ENCODE measurements around the gene FGR. TPM values are rescaled to one million over a fixed set of nuclear protein-coding genes. Genes with fewer than 3 reads are reported as not detected.

FGR gene
- total RNA-seq, 1 experiment from 2014 or later = not detected

DNA sequence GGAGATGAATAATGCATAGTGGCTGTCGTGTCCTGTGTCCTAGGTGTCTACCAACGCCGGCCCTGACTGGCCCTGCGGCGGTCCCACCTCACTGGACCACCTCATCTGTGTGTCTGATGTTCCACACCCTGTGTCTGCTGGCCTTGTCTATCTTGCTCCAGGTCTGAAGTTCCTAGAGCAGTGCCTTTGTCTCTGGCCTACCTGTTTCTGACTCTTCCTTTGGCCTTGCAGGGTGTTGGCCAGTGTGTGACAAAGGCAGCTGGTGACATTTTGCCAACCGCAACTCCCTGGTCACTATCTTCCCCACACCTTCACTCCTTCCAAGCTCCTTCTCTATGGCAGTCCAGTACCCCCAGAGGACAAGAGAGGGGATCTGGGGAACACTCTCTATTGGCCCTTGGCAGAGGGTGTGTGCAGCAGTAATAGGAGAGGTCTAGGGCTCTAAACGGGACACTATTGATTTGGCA is 29.7 kb downstream of the FGR start:
- Histone ChIP-seq H3K36me3 (ENCODE audit: control insufficient read depth in 1 of 2, insufficient read depth in 2 of 2, low read length in 2 of 2) (no peaks in the 10 kb centered on the region), H3K27ac (ENCODE audit: low read depth, low read length) (peak overlapping the region; percentile 21; the same call in 1 of the 2 replicates), H3K4me1 (ENCODE audit: control insufficient read depth in 1 of 2, insufficient read depth in 2 of 2, low read length in 2 of 2) (peaks cover 26 to 59% of the 10 kb centered on the region in 2 experiments), H3K9me3 (ENCODE audit: control insufficient read depth in 1 of 2, insufficient read depth in 1 of 2, low read depth in 1 of 2, low read length in 2 of 2) (no peaks in the 10 kb centered on the region), H3K9ac (ENCODE audit: low read length) (no peak overlapping the region), H3K4me3 (replicated peaks in 1 of 2; ENCODE audit: low read depth in 1 of 2, low read length in 2 of 2) (no peak overlapping the region), H3K79me2 (ENCODE audit: insufficient read depth, low read length) (peaks cover 29% of the 10 kb centered on the region), H2AFZ (ENCODE audit: low read depth, low read length, poor library complexity, severe bottlenecking) (no peak overlapping the region), H4K20me1 (ENCODE audit: insufficient read depth) (peaks cover 5% of the 10 kb centered on the region; the same call in 1 of the 2 replicates), H3K4me2 (ENCODE audit: low read length) (no peak overlapping the region), H3K27me3 (ENCODE audit: insufficient read depth, low read length) (no peaks in the 10 kb centered on the region), H3K9me2 (ENCODE audit: insufficient read depth) (no peaks in the 10 kb centered on the region)
- TF ChIP-seq CBX3 (IDR thresholded peaks at IDR 0.05; ENCODE audit: low read depth) (no peak), JUND (IDR thresholded peaks at IDR 0.05) (no peak), EZH2phosphoT487 (IDR thresholded peaks at IDR 0.05; ENCODE audit: borderline replicate concordance) (no peak)
- ChIA-PET CTCF (interaction anchor here (0.9 to 7.2 kb wide), 8 partner anchors 37 to 308 kb away, joined by 3 to 74 read pairs (median 20); partner anchors contain the start of gene FAM76A), POLR2A (no interaction called here), RAD21 (ENCODE audit: low non-redundant PET in 1 of 2, low total read pairs in 2 of 2, uncharacterized antibody in 2 of 2, unreplicated experiment in 2 of 2) (interaction anchor here (1.1 to 2.8 kb wide), 4 partner anchors 48 to 189 kb away, joined by 3 to 20 read pairs (median 12); no protein-coding TSS in a partner anchor)
- ATAC-seq (no peak), DNase-seq (ENCODE audit: low read depth, low spot score) (no peak)
- no TSS peak for BruUV-seq (replicated peaks)
- intact Hi-C loops (cut with micrococcal nuclease) = loop anchor here (10.0 kb wide), 1 partner anchor 561 kb away; no protein-coding TSS in a partner anchor

DNA sequence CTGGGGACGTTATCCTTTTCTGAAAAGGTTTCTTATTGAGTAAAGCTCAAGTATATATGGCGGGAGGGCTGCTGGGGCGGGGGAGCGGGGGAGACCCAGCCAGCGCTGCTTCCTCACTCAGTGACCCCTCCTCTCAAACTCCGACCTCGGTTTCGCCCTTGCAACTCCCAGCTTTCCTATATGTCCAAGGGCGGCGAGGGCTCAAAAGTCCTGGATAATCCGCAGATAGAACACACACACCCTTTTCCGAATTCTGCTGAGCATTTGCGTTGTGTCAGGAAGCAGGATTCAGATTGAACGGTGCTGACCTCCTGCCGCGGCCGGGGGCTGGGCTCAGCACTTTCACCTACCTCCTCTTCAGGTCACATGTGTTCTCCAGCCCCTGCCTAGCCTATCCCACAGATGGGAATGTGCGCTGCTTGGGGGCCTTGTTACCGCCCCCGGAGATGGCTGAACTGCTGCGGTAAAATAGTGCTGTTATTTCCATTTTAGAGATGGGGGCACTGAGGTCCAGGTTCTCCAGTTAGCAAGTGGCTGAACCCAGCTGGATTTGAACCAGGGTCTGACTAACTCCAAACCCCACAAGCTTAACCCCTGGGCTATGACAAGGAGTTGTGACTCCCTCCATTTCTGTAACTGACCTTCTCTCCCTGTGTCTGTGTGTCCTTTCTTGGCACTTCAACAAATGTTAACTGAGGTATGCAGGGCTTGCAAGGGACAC is 30.2 kb downstream of the FGR start:
- intact Hi-C loops (cut with micrococcal nuclease) = loop anchor here (1.0 to 10.0 kb wide), 2 partner anchors 48 to 560 kb away; no protein-coding TSS in a partner anchor
- no peak overlapping the region for H2AFZ ChIP-seq (ENCODE audit: low read depth, low read length, poor library complexity, severe bottlenecking)
- ChIA-PET CTCF (interaction anchor here (0.7 to 7.2 kb wide), 9 partner anchors 36 to 308 kb away, joined by 3 to 74 read pairs (median 19); no protein-coding TSS in a partner anchor), POLR2A (interaction anchor here (0.7 to 1.2 kb wide), 7 partner anchors 10 to 183 kb away, joined by 3 to 13 read pairs (median 5); partner anchors contain the start of gene WASF2), RAD21 (ENCODE audit: low non-redundant PET in 1 of 2, low total read pairs in 2 of 2, uncharacterized antibody in 2 of 2, unreplicated experiment in 2 of 2) (interaction anchor here (0.7 to 2.8 kb wide), 5 partner anchors 29 to 188 kb away, joined by 3 to 20 read pairs (median 12); no protein-coding TSS in a partner anchor)
- H3K4me2 ChIP-seq (ENCODE audit: low read length) = peak overlapping the region; percentile 88
- DNase-seq (ENCODE audit: low read depth, low spot score) (no peak), ATAC-seq (no peak)
- H3K36me3 ChIP-seq (ENCODE audit: control insufficient read depth in 1 of 2, insufficient read depth in 2 of 2, low read length in 2 of 2) = no peaks in the 10 kb centered on the region
- H3K9me3 ChIP-seq (ENCODE audit: control insufficient read depth in 1 of 2, insufficient read depth in 1 of 2, low read depth in 1 of 2, low read length in 2 of 2) = no peaks in the 10 kb centered on the region
- peaks cover 32 to 64% of the 10 kb centered on the region in 2 experiments for H3K4me1 ChIP-seq (ENCODE audit: control insufficient read depth in 1 of 2, insufficient read depth in 2 of 2, low read length in 2 of 2)
- no peaks in the 10 kb centered on the region for H3K9me2 ChIP-seq (ENCODE audit: insufficient read depth)
- H3K9ac ChIP-seq (ENCODE audit: low read length) = no peak overlapping the region
- H4K20me1 ChIP-seq (ENCODE audit: insufficient read depth) = peaks cover 5% of the 10 kb centered on the region; the same call in 1 of the 2 replicates
- peak overlapping the region; percentile 85 to 95 for H3K4me3 ChIP-seq (replicated peaks in 1 of 2; ENCODE audit: low read depth in 1 of 2, low read length in 2 of 2)
- no peak overlapping the region; the same call in 1 of the 2 replicates for H3K27ac ChIP-seq (ENCODE audit: low read depth, low read length)
- no TSS peak for BruUV-seq (replicated peaks)
- peaks cover 35% of the 10 kb centered on the region for H3K79me2 ChIP-seq (ENCODE audit: insufficient read depth, low read length)
- H3K27me3 ChIP-seq (ENCODE audit: insufficient read depth, low read length) = no peaks in the 10 kb centered on the region
- TF ChIP-seq, protein P1, sequence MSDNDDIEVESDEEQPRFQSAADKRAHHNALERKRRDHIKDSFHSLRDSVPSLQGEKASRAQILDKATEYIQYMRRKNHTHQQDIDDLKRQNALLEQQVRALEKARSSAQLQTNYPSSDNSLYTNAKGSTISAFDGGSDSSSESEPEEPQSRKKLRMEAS (IDR thresholded peaks at IDR 0.05) = no peak
- TF ChIP-seq EGR1 (IDR thresholded peaks at IDR 0.05; ENCODE audit: low read depth) (no peak), ZNF274 (IDR thresholded peaks at IDR 0.05; ENCODE audit: low read depth, low read length) (no peak), SIN3A (IDR thresholded peaks at IDR 0.05; ENCODE audit: low read depth) (no peak), ELF1 (IDR thresholded peaks at IDR 0.05; ENCODE audit: borderline replicate concordance, low read depth) (no peak), POLR2AphosphoS5 (IDR thresholded peaks at IDR 0.05; ENCODE audit: low read depth, low read length) (no peak), RAD21 (IDR thresholded peaks at IDR 0.05; ENCODE audit: low read depth) (no peak), POLR2A (IDR thresholded peaks at IDR 0.05; ENCODE audit: borderline replicate concordance, extremely low read depth, insufficient read depth, insufficient read length) (no peak), SRF (IDR thresholded peaks at IDR 0.05; ENCODE audit: low read depth) (no peak), CBX3 (IDR thresholded peaks at IDR 0.05; ENCODE audit: low read depth) (no peak)
- TF ChIP-seq, protein P2, sequence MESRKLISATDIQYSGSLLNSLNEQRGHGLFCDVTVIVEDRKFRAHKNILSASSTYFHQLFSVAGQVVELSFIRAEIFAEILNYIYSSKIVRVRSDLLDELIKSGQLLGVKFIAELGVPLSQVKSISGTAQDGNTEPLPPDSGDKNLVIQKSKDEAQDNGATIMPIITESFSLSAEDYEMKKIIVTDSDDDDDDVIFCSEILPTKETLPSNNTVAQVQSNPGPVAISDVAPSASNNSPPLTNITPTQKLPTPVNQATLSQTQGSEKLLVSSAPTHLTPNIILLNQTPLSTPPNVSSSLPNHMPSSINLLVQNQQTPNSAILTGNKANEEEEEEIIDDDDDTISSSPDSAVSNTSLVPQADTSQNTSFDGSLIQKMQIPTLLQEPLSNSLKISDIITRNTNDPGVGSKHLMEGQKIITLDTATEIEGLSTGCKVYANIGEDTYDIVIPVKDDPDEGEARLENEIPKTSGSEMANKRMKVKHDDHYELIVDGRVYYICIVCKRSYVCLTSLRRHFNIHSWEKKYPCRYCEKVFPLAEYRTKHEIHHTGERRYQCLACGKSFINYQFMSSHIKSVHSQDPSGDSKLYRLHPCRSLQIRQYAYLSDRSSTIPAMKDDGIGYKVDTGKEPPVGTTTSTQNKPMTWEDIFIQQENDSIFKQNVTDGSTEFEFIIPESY (IDR thresholded peaks at IDR 0.05; ENCODE audit: extremely low read depth, insufficient replicate concordance, low read length) = no peak
- TF ChIP-seq, protein P3, sequence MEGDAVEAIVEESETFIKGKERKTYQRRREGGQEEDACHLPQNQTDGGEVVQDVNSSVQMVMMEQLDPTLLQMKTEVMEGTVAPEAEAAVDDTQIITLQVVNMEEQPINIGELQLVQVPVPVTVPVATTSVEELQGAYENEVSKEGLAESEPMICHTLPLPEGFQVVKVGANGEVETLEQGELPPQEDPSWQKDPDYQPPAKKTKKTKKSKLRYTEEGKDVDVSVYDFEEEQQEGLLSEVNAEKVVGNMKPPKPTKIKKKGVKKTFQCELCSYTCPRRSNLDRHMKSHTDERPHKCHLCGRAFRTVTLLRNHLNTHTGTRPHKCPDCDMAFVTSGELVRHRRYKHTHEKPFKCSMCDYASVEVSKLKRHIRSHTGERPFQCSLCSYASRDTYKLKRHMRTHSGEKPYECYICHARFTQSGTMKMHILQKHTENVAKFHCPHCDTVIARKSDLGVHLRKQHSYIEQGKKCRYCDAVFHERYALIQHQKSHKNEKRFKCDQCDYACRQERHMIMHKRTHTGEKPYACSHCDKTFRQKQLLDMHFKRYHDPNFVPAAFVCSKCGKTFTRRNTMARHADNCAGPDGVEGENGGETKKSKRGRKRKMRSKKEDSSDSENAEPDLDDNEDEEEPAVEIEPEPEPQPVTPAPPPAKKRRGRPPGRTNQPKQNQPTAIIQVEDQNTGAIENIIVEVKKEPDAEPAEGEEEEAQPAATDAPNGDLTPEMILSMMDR (IDR thresholded peaks at IDR 0.05 in 2 of 3, conservative IDR thresholded peaks at IDR 0.05 in 1 of 3; ENCODE audit: borderline replicate concordance in 1 of 3, insufficient read depth in 1 of 3, low read depth in 2 of 3, low read length in 2 of 3) = no peak
